Bone marrow (tissue), 2 donors: ENCODE data around the gene LGR5.

Source experiments
- DNase-seq, 2 donors: peaks; one replicate each; lab custom pipeline; 2025; lab: John Stamatoyannopoulos, UW

The LGR5 gene

DNA sequence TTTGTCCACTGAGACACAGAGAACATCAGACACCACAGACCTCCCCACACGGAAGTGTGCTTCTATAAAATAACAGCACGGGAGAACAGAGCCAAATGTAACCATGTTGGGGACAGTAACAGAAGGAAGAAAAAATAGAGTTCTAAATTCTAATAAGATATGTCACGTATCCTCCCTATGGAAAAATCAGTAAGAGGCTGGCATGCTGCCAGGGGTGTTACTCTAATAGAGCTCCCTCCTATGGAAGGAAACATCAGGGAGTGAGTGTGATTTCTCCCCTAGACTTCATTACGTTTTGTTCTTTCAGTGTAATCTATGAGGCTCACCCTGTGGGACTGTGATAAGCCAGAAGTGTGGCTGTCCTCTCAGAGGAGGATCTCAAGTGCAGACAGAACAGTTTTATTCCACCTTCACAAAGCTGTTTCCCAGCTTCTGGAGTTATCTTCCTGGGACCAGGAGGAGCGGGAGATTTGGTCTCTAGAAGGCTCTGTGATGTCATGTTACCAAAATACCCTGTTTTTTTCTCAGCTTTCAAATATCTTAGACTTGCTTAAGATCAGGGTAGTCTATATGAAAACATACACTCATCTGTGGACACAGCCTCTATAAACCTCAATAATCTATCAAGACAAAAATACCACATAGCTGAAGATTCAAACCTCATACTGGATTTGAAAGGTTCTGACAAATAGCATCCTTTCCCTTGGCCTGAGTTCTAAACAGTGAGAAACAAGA, 154.8 kb downstream of the LGR5 start:
- no peak for DNase-seq

GRCh38 chr12:71599210-71599609, 159.6 kb downstream of the LGR5 start:
- DNase-seq: no peak

DNA sequence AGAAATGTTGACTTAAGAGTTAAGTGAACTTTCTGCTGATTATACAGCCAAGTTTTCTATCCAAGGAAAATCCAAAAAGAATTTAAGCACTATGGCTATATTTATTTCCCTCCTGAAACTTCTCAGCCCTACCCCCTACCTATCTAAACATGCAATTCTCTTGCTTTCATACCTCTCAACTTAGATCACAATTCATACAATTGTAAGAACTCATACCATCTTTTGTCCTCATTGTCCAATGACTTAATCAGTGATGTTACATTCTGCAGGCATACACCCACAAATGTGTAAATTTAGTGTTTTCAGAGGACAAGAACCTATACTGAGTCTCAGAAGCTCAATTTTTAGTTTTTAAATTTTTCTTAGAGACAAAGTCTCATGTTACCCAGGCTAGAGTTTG, 161.9 kb downstream of the LGR5 start:
- no peak for DNase-seq

- DNase-seq: no peak
Observed at GRCh38 chr12:71602761-71603577, 163.4 kb downstream of the LGR5 start.

- DNase-seq: no peak
Observed at GRCh38 chr12:71605039-71605438, 165.4 kb downstream of the LGR5 start.

GRCh38 chr12:71607494-71608330, 168.1 kb downstream of the LGR5 start:
- DNase-seq: no peak

DNA sequence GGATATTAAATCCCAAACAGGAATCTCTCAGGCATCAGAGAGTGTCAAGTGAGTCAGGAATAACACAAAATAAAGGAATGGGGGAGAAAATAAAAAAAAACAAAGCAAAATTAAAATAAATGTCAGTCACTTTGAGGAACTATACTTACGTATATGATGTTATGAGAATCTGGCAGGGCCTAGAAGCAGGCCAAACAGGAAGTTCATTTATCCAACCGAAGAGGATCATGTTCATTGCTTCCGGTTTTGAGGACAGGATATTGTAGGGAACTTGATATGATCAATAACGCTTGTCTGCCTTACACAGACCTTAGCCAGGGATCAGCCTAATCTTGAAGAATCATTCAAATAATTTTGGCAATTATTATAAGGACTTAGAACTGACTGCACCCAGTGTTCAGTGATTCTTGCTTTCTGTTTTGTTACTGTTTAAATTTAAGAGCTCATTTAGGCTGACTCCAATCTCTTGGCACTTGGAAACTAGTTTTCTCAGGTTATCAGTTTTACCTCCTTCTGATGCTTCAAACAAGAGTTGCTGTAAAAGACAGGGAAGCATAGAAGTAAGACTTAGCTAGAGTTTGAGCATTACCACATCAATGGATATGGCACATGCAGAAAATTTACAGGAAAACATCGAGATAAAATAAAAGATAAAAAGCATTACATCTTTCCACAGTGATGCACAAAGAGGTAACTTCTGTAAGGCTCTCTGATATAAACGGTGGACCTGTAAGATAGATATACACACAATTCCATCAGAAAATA, 170.6 kb downstream of the LGR5 start:
- no peak for DNase-seq

DNA sequence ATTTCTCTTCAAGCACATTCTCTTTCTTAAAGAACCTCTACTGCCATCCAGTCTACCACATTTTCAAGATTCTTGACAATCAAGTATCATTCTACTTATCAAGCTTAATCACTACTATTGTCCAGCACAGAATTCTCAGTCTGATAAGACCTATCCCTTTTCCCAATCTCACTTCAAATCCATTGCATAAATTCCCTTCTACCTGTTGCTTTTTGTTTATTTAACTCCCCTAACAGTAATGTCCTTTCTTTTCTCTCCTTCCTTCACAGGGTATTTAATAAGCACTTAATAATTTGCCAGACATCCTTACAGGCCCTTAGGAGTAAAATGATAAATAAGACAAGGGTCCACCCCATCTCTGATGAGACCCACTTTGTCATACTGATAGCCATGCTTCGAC, 182.3 kb downstream of the LGR5 start:
- no peak for DNase-seq

DNA sequence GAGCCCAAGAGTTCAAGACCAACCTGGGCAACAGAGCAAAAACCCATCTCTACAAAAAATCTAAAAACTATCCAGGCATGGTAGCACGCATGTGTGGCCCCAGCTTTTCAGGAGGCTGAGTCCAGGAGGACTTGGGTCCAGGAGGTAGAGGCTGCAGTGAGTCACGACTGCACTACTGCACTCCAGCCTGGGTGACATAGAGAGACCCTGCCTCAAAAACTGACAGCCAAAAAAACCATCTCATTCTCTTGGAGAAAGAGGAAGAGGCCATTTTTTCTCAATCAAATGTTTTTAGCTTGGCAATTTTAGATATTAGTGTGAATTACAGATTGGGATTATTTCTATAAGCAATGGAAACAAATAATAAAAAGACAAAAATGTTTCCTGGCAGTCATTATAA, 185.9 kb downstream of the LGR5 start:
- DNase-seq: no peak

DNA sequence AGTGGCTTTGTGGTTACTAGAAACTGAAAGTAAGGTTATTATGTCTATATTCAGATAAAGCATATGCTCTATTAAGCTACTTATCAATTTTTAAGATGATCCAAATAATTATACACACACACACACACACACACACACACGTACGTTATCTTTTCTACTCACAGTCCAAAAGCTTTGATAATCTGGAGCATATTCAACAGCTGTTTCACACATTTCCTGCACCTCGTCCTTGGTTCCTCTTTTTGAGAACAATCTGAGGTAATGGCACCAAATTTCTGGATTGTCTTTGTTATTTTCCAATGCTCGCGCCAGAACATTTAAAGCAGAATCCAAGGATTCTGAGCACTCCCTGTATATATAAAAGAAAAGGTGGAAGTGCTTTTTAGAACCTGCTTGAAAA, 186.5 kb downstream of the LGR5 start:
- peak in 1 of 2 donors; percentile 81 for DNase-seq

DNA sequence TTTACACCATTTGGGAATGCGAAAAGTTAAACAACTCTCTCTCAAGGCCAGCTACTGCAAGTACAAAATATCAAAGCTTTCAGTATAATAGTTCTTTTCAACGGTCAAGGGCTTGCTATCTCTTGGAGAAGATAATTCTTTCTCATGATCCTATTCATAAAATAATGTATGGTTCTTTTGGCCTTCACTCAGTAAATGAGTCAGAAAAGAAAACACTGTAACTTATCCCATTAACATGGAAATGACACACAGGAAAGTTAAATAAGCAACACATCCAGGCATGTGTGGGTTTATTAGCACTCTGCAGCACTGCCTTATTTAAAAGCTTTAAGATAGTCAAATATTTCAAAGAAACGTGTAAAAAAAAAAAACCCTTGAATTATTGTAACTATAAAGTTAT, 187.2 kb downstream of the LGR5 start:
- no peak for DNase-seq

GRCh38 chr12:71627438-71628002, 187.9 kb downstream of the LGR5 start:
- no peak for DNase-seq
